Activated naive CD8-positive, alpha-beta T cell treated with anti-CD3 and anti-CD28 coated beads, Interleukin-2, amount 10 ng/mL, durations not matched to agents 7 days and 5 days (primary cell): ENCODE measurements around the gene RPL29. TPM values are rescaled to one million over a fixed set of nuclear protein-coding genes. Genes with fewer than 3 reads are reported as not detected.

ENCODE experiments used
- ATAC-seq: fragments of 150-1000 bp; cut with Tn5 transposase; one replicate; pipeline ENCODE4 v1.10.0; 2021; ENCODE audit warnings: low read depth, moderate library complexity
- POLR2A ChIA-PET: fragments of 350-600 bp; sonication (Branson Sonifier 250); formaldehyde crosslinking; loops from one replicate; lab custom pipeline; 2021; ENCODE audit warnings: antibody characterized with exemption; lab: Charles Lee
- DNase-seq: peaks from one replicate; pipeline ENCODE4 v3.0.0; 2021
- H3K27ac Mint-ChIP-seq: one replicate; pipeline ENCODE4 v1.8.0; 2022; ENCODE audit warnings: mild to moderate bottlenecking, mixed read lengths
- H3K27me3 Mint-ChIP-seq: one replicate; pipeline ENCODE4 v1.8.0; 2022; ENCODE audit warnings: mild to moderate bottlenecking, moderate library complexity, mixed read lengths
- H3K36me3 Mint-ChIP-seq: one replicate; pipeline ENCODE4 v1.8.0; 2021; ENCODE audit warnings: mild to moderate bottlenecking, mixed read lengths
- H3K4me1 Mint-ChIP-seq: one replicate; pipeline ENCODE4 v1.8.0; 2021; ENCODE audit warnings: mixed read lengths
- H3K4me3 Mint-ChIP-seq: one replicate; pipeline ENCODE4 v1.8.0; 2022; ENCODE audit warnings: mild to moderate bottlenecking, moderate library complexity, mixed read lengths
- H3K9me3 Mint-ChIP-seq: one replicate; pipeline ENCODE4 v1.8.0; 2021; ENCODE audit warnings: mixed read lengths
- total RNA-seq, 2 experiments: library from RNA; stranded (reverse); gene quantifications; one replicate each; pipeline ENCODE4 v1.2.3, GENCODE V29; 2021

RPL29 gene
- total RNA-seq, 2 experiments from 2014 or later: 1,076 to 1,089 TPM

DNA sequence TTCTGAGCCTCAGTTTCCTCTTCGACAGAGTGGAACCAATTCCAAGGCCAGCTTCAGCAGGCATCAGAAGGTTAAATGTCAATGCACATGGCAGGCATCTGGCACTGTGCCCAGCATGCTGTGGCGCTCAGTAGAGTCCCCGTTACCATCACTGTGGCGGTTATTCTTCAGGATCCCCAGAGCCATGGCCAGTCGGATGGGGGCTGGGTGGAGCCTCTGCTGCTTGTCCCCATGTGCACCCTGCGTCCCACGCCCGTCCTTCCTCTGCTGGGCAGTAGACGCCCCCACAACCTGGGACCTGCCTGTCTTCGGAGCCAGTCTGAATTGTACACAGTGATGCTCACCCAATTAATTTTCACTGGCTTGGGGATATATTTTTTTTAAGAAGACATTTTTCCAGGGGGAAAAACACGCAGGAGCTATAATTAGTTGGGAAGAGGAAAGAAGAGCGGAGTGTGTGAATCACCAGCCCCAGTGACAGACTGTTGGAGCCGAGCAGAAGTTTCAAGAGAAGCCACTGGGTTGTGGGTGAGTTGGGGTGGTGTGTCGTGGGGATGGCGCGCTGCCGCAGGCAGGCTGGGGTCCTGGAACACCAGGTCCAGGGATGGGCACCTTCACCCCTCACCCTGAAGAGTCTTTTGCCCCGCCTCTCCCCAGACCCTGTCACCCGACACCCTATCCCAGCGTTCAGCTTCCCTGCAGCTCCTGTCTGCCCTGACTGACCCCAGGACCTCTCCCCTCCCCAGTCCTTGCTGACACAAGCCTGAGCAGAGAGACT is 26.8 kb upstream of the RPL29 start:
- ATAC-seq (no peak), DNase-seq (no peak)
- Mint-ChIP-seq H3K36me3 (no peaks in the 10 kb centered on the region), H3K4me3 (no peak overlapping the region), H3K27me3 (no peaks in the 10 kb centered on the region), H3K27ac (no peak overlapping the region), H3K4me1 (peaks cover 2% of the 10 kb centered on the region), H3K9me3 (no peaks in the 10 kb centered on the region)
- POLR2A ChIA-PET: no interaction called here

- H3K27me3 Mint-ChIP-seq: no peaks in the 10 kb centered on the region
- H3K36me3 Mint-ChIP-seq: no peaks in the 10 kb centered on the region
- H3K27ac Mint-ChIP-seq: no peak overlapping the region
- ATAC-seq: no peak
- H3K9me3 Mint-ChIP-seq: no peaks in the 10 kb centered on the region
- POLR2A ChIA-PET: no interaction called here
- no peak overlapping the region for H3K4me3 Mint-ChIP-seq
- peaks cover 2% of the 10 kb centered on the region for H3K4me1 Mint-ChIP-seq
- no peak for DNase-seq
Measured at GRCh38 chr3:52021489-52022268, 26.0 kb upstream of the RPL29 start.

- Mint-ChIP-seq H3K27ac (peak overlapping the region; percentile 30), H3K27me3 (no peaks in the 10 kb centered on the region), H3K4me1 (peaks cover 2% of the 10 kb centered on the region), H3K36me3 (no peaks in the 10 kb centered on the region), H3K9me3 (no peaks in the 10 kb centered on the region), H3K4me3 (no peak overlapping the region)
- ATAC-seq (no peak), DNase-seq (no peak)
- POLR2A ChIA-PET: no interaction called here
Measured at GRCh38 chr3:52020796-52021195, 25.1 kb upstream of the RPL29 start.

DNA sequence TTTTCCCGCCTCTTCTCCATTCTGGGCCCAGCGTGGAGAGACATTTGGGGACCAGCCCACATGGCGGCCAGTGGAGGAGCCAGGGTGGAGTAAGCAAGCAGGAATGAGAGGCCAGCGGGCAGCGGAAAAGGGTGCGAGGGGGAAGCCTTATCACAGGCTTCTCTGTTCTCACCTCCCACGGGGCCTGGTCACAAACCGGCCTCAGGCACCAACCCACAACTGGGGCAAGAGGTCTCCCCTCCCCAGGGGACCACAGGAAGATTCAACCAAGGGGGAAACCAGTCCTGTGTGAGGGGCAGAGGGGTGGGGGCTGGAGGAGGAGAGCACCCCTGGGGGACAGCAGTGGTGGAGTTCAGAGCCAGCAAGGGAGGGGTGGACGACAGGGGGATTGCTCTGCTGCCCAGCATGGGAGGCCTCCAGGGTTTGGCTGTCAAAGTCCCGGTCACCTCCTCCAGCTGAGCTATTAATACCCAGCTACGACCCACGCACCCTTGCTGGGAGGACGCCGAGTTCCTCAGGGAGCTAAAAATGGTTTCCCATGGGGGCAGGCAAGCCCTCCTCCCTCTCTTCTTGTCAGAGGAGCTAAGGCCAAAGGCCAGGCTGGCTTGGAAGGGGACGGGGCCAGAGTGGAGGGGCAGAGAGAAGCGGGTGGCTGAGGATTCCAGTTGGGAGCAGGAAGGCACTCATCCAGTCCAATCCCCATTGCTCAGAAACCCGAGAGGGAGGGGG is 23.8 kb upstream of the RPL29 start:
- ATAC-seq (no peak), DNase-seq (no peak)
- Mint-ChIP-seq H3K4me1 (peaks cover 2% of the 10 kb centered on the region), H3K27me3 (no peaks in the 10 kb centered on the region), H3K36me3 (no peaks in the 10 kb centered on the region), H3K4me3 (no peak overlapping the region), H3K9me3 (no peaks in the 10 kb centered on the region), H3K27ac (no peak overlapping the region)
- POLR2A ChIA-PET: no interaction called here

DNA sequence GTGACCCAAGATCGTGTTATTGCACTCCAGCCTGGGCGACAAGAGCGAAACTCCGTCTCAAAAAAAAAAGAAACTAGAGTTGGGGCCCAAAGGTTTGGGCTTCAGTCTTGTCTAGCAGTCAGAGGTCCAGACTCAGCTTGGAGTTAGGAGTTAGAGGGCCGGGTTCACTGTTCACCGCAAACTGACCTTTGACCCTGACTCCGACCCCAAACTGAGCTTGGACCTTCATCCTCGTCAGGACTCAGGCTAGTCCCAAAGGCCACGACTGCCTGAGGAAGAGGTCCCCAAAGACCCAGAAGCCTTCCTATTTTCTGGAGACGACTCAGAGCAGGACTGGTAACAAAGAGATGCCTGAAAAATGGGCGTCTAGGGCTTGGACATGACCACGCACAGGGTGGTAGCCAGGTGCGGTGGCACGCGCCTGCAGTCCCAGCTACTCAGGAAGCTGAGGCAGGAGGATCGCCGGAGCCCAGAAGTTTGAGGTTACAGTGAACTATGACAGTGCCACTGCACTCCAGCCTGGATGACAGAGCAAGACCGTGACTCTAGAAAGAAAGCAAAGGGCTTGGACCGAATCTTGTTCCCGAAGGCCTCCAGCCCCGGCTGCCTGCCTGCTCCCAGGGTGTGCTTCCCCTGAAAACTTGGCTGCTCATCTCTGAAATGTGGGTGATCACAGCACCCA is 22.8 kb upstream of the RPL29 start:
- ATAC-seq (no peak), DNase-seq (no peak)
- H3K9me3 Mint-ChIP-seq: no peaks in the 10 kb centered on the region
- H3K36me3 Mint-ChIP-seq: no peaks in the 10 kb centered on the region
- H3K4me3 Mint-ChIP-seq: no peak overlapping the region
- no peaks in the 10 kb centered on the region for H3K27me3 Mint-ChIP-seq
- POLR2A ChIA-PET: no interaction called here
- H3K4me1 Mint-ChIP-seq: peaks cover 2% of the 10 kb centered on the region
- no peak overlapping the region for H3K27ac Mint-ChIP-seq

GRCh38 chr3:52017586-52017985 is 21.9 kb upstream of the RPL29 start:
- Mint-ChIP-seq H3K4me3 (no peak overlapping the region), H3K9me3 (no peaks in the 10 kb centered on the region), H3K36me3 (no peaks in the 10 kb centered on the region), H3K27ac (no peak overlapping the region), H3K27me3 (no peaks in the 10 kb centered on the region), H3K4me1 (peaks cover 4% of the 10 kb centered on the region)
- POLR2A ChIA-PET: no interaction called here
- no peak for DNase-seq
- ATAC-seq: no peak

- Mint-ChIP-seq H3K9me3 (no peaks in the 10 kb centered on the region), H3K36me3 (no peaks in the 10 kb centered on the region), H3K27ac (no peak overlapping the region), H3K27me3 (no peaks in the 10 kb centered on the region), H3K4me3 (no peak overlapping the region), H3K4me1 (peaks cover 4% of the 10 kb centered on the region)
- no peak for DNase-seq
- POLR2A ChIA-PET: no interaction called here
- no peak for ATAC-seq
Measured at GRCh38 chr3:52015438-52016228, 19.9 kb upstream of the RPL29 start.

- Mint-ChIP-seq H3K27me3 (no peaks in the 10 kb centered on the region), H3K4me3 (no peak overlapping the region), H3K27ac (no peak overlapping the region), H3K36me3 (no peaks in the 10 kb centered on the region), H3K4me1 (peaks cover 4% of the 10 kb centered on the region), H3K9me3 (no peaks in the 10 kb centered on the region)
- POLR2A ChIA-PET: interaction anchor here (0.6 kb wide), 1 partner anchor 140 kb away, joined by 3 read pairs; no protein-coding TSS in a partner anchor
- DNase-seq (no peak), ATAC-seq (no peak)
Measured at GRCh38 chr3:52014613-52015012, 18.9 kb upstream of the RPL29 start.

- no peaks in the 10 kb centered on the region for H3K36me3 Mint-ChIP-seq
Measured at GRCh38 chr3:52013802-52014598, 18.3 kb upstream of the RPL29 start.

GRCh38 chr3:52012699-52013098 is 17.0 kb upstream of the RPL29 start:
- no peak for DNase-seq
- no peak for ATAC-seq
- Mint-ChIP-seq H3K36me3 (no peaks in the 10 kb centered on the region), H3K4me3 (no peak overlapping the region), H3K4me1 (peaks cover 4% of the 10 kb centered on the region), H3K27ac (no peak overlapping the region), H3K27me3 (no peaks in the 10 kb centered on the region), H3K9me3 (no peaks in the 10 kb centered on the region)
- POLR2A ChIA-PET: interaction anchor here (0.7 kb wide), 1 partner anchor 44 kb away, joined by 4 read pairs; the partner anchor contains the start of gene DUSP7

More at GRCh38 chr3:52013802-52014598, 18.3 kb upstream of the RPL29 start:
- ATAC-seq (no peak), DNase-seq (no peak)
- H3K4me3 Mint-ChIP-seq: no peak overlapping the region
- H3K27ac Mint-ChIP-seq: no peak overlapping the region
- no peaks in the 10 kb centered on the region for H3K27me3 Mint-ChIP-seq
- H3K9me3 Mint-ChIP-seq: no peaks in the 10 kb centered on the region
- POLR2A ChIA-PET: no interaction called here
- H3K4me1 Mint-ChIP-seq: peaks cover 4% of the 10 kb centered on the region

DNA sequence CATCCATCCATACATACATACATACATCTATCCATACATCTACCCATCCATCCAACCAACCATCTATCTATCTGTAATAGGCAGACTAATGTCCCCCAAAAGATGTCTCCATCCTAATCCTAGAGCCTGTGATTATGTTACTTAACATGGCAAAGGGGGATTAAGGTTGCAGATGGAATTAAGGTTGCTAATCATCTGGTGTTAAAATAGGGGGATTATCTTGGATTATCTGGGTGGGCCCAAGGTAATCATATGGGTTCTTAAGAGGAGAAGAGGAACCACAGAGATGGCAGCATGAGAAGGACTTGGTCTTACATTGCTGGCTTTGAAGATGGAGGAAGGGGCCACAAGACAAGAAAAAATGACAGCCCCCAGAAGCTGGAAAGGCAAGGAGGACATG is 14.7 kb upstream of the RPL29 start:
- H3K9me3 Mint-ChIP-seq: no peaks in the 10 kb centered on the region
- peak overlapping the region; percentile 1 for H3K27ac Mint-ChIP-seq
- no peaks in the 10 kb centered on the region for H3K36me3 Mint-ChIP-seq
- peaks cover 8% of the 10 kb centered on the region for H3K4me1 Mint-ChIP-seq
- POLR2A ChIA-PET: interaction anchor here (0.8 kb wide), 1 partner anchor 44 kb away, joined by 3 read pairs; no protein-coding TSS in a partner anchor
- no peak for DNase-seq
- H3K27me3 Mint-ChIP-seq: no peaks in the 10 kb centered on the region
- ATAC-seq: no peak
- H3K4me3 Mint-ChIP-seq: no peak overlapping the region

DNA sequence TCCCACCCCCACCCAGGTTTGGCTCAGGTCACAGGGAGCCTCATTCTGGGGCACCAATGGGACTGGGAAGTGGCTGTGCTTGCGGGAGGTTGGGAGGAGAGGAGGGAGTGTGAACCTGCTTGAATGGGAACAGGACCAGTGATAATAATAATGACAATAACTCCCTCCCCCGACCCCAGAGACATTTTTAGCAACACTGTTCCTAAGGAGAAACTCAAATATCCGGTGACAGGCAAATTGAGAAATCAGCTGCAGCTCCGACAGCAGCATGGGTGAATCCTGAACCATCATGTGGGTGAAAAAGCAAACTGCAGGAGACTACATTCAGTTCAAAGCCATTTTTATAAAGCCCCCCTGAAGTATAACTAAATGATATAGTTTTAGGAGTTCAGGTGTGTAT is 11.6 kb upstream of the RPL29 start:
- no peak overlapping the region for H3K4me3 Mint-ChIP-seq
- ATAC-seq (no peak), DNase-seq (no peak)
- H3K27ac Mint-ChIP-seq: no peak overlapping the region
- H3K9me3 Mint-ChIP-seq: no peaks in the 10 kb centered on the region
- H3K36me3 Mint-ChIP-seq: no peaks in the 10 kb centered on the region
- H3K27me3 Mint-ChIP-seq: peaks cover 2% of the 10 kb centered on the region
- POLR2A ChIA-PET: interaction anchor here (0.6 kb wide), 1 partner anchor 194 kb away, joined by 4 read pairs; no protein-coding TSS in a partner anchor
- H3K4me1 Mint-ChIP-seq: peaks cover 4% of the 10 kb centered on the region
